WERI-Rb-1 (cell line): ENCODE data around the gene KCTD19.
A peak's percentile ranks its signal among the peaks of the same experiment; 100 is the strongest.

Source experiments
- DNase-seq: peaks from one replicate; pipeline ENCODE4 v3.0.0-alpha.2; 2020
- H3K27ac ChIP-seq: fragments of 250-450 bp; sonication (Bioruptor Pico); 2 replicates; pipeline ENCODE4 v1.5.1; 2020; ENCODE audit warnings: mild to moderate bottlenecking, moderate library complexity
- H3K27me3 ChIP-seq: fragments of 250-450 bp; sonication (Bioruptor Pico); 2 replicates; pipeline ENCODE4 v1.5.1; 2021; ENCODE audit warnings: mild to moderate bottlenecking, low read depth, moderate library complexity; ENCODE audit not compliant: insufficient read depth, severe bottlenecking
- H3K36me3 ChIP-seq: fragments of 250-450 bp; sonication (Bioruptor Pico); 2 replicates; pipeline ENCODE4 v1.5.1; 2020; ENCODE audit warnings: mild to moderate bottlenecking, moderate library complexity
- H3K4me3 ChIP-seq: 2 replicates; pipeline ENCODE4 v1.5.1; 2011; ENCODE audit warnings: low read depth, mild to moderate bottlenecking, control low read depth, low read length
- H3K9me3 ChIP-seq: fragments of 250-450 bp; sonication (Bioruptor Pico); 2 replicates; pipeline ENCODE4 v1.5.1; 2021; ENCODE audit warnings: mild to moderate bottlenecking, moderate library complexity; ENCODE audit not compliant: severe bottlenecking
- CTCF ChIP-seq: IDR thresholded peaks from 2 replicates; pipeline ENCODE4 v1.5.1; 2011; ENCODE audit warnings: low read depth, mild to moderate bottlenecking, control low read depth, inconsistent platforms, low read length

Gene KCTD19

DNA sequence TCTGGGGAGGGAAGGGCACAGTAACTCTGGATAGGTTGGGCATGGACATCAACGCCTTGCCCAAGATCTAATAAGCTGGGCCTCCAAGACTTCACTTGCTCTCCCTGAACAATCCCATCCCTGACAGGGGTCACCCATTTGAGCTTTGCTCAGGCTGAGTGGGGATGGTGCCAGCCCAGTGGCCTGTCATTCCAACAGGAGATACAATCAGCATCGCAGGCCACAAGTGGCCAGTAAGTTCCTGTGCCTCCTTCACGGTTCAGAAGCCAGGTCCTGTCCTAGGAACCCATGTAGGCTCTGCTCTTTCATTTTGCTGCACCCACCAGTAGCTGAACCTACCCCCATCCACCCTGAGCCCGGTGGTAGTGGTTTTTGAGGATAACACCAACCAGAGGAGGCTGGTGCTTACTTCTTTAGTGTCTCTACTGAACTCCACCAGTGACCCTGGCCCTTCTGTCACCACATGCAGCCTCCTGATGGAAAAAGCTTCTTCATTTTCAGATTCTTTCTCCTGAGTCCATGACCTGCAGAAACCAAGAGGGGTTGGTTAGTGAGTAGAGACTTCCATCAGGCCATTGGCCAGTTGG lies 32.3 kb downstream of the KCTD19 start:
- Histone ChIP-seq H3K27ac (no peak overlapping the region), H3K27me3 (no peaks in the 10 kb centered on the region), H3K36me3 (no peaks in the 10 kb centered on the region), H3K9me3 (no peaks in the 10 kb centered on the region), H3K4me3 (no peak overlapping the region)
- no peak for DNase-seq
- TF ChIP-seq CTCF, result no peak

GRCh38 chr16:67291461-67291860 lies 35.1 kb downstream of the KCTD19 start:
- no peak overlapping the region for H3K4me3 ChIP-seq
- no peaks in the 10 kb centered on the region for H3K27me3 ChIP-seq
- TF ChIP-seq CTCF, result no peak
- no peak for DNase-seq
- no peaks in the 10 kb centered on the region for H3K9me3 ChIP-seq
- H3K36me3 ChIP-seq, result peaks cover 16% of the 10 kb centered on the region
- H3K27ac ChIP-seq, result no peak overlapping the region

DNA sequence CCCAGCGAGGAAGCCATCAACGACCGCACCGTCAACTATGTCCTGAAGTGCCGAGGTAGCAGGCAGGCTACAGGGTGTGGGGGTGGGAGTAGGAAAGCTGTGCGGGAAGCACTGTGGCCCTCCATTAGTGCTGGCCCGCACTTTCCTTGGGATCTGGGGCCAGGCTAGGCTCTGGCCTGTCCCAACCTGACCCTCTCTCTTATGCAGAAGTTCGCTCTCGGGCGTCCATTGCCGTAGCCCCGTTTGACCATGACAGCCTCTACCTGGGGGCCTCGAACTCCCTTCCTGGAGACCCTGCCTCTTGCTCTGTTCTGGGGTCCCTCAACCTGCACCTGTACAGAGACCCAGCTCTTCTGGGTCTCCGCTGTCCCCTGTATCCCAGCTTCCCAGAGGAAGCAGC lies 38.6 kb downstream of the KCTD19 start:
- Histone ChIP-seq H3K27me3 (no peaks in the 10 kb centered on the region), H3K36me3 (peaks cover 40% of the 10 kb centered on the region), H3K9me3 (no peaks in the 10 kb centered on the region), H3K27ac (no peak overlapping the region), H3K4me3 (no peak overlapping the region)
- TF ChIP-seq CTCF, result no peak
- DNase-seq, result no peak

GRCh38 chr16:67286441-67287235 lies 39.9 kb downstream of the KCTD19 start:
- peaks cover 53% of the 10 kb centered on the region for H3K36me3 ChIP-seq
- TF ChIP-seq CTCF, result no peak

DNA sequence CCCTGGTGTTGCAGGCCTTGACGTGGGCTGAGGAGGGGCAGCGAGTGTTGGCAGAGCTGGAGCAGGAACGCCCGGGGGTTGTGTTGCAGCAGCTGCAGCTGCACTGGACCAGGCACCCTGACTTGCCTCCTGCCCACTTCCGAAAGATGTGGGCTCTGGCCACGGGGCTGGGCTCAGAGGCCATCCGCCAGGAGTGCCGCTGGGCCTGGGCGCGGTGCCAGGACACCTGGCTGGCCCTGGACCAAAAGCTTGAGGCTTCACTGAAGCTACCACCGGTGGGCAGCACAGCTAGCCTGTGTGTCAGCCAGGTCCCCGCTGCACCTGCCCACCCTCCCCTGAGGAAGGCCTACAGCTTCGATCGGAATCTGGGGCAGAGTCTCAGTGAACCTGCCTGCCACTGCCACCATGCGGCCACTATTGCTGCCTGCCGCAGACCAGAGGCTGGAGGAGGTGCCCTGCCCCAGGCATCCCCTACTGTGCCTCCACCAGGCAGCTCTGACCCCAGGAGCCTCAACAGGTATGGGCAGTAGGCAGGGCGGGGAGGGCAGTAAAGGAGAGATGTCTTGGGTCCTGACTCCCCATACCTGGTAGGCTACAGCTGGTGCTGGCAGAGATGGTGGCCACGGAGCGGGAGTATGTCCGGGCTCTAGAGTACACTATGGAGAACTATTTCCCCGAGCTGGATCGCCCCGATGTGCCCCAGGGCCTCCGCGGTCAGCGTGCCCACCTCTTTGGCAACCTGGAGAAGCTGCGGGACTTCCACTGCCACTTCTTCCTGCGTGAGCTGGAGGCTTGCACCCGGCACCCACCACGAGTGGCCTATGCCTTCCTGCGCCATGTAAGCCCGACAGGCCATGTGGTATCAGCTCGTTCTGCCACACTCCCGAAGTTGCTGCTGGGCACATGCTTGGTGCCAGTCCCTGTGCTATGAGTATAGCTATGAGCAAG lies 41.6 kb downstream of the KCTD19 start:
- Histone ChIP-seq H3K4me3 (no peak overlapping the region), H3K36me3 (peaks cover 53% of the 10 kb centered on the region), H3K27ac (no peak overlapping the region), H3K27me3 (no peaks in the 10 kb centered on the region), H3K9me3 (no peaks in the 10 kb centered on the region)
- peak; percentile 74 for TF ChIP-seq CTCF
- peak; percentile 60 for DNase-seq

More at GRCh38 chr16:67286441-67287235, 39.9 kb downstream of the KCTD19 start:
- Histone ChIP-seq H3K27me3 (no peaks in the 10 kb centered on the region), H3K9me3 (no peaks in the 10 kb centered on the region), H3K4me3 (no peak overlapping the region), H3K27ac (no peak overlapping the region)
- DNase-seq, result no peak
